Measurements from ENCODE around the gene HS6ST1.

HS6ST1 gene

GRCh38 chr2:128274218-128274617 lies 44.5 kb downstream of the HS6ST1 start:
- no peak overlapping the region for H3K4me3 ChIP-seq (ENCODE audit: low read depth, low read length)
- no peak for TF ChIP-seq CTCF (IDR thresholded peaks at IDR 0.05; ENCODE audit: insufficient read depth, low read depth, low read length, missing control alignments)
- DNase-seq (ENCODE audit: low read depth) = no peak

DNA sequence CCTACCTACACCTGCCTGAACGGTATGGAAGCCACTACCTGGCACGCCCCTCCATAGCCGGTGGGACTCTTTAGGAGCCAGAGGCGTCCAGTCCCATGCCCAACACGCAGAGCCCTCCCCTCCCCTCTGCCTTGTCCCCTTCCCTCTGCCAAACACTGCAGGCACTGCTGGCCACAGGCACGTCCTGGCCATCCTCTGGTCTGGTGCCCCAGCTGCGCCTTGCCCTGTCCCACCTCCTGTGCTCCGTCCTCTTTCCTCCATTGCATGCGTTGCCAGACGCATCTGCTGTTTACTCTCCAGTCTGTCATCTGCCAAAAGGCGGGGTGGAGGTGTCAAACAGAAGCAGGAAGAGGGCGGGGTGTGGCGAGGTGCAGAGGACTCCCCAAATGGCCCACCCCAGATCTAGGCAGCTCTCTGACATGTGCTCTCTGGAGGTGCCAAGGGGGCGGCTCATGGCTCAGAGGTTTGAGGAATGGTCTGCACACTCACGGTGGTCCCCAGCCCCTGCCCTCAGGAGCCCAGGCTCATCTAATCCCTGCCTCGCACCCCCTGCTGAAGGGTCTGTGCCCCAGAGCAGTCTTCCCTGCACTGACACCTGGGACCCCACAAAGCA lies 45.1 kb downstream of the HS6ST1 start:
- TF ChIP-seq CTCF (IDR thresholded peaks at IDR 0.05; ENCODE audit: insufficient read depth, low read depth, low read length, missing control alignments) = no peak
- no peak overlapping the region for H3K4me3 ChIP-seq (ENCODE audit: low read depth, low read length)
- DNase-seq (ENCODE audit: low read depth) = no peak

GRCh38 chr2:128272601-128273468 lies 45.8 kb downstream of the HS6ST1 start:
- DNase-seq (ENCODE audit: low read depth) = no peak
- H3K4me3 ChIP-seq (ENCODE audit: low read depth, low read length) = no peak overlapping the region
- TF ChIP-seq CTCF (IDR thresholded peaks at IDR 0.05; ENCODE audit: insufficient read depth, low read depth, low read length, missing control alignments) = no peak

GRCh38 chr2:128271911-128272600 lies 46.6 kb downstream of the HS6ST1 start:
- TF ChIP-seq CTCF (IDR thresholded peaks at IDR 0.05; ENCODE audit: insufficient read depth, low read depth, low read length, missing control alignments) = no peak
- H3K4me3 ChIP-seq (ENCODE audit: low read depth, low read length) = no peak overlapping the region
- DNase-seq (ENCODE audit: low read depth) = no peak

- TF ChIP-seq CTCF (IDR thresholded peaks at IDR 0.05; ENCODE audit: insufficient read depth, low read depth, low read length, missing control alignments) = no peak
- no peak overlapping the region for H3K4me3 ChIP-seq (ENCODE audit: low read depth, low read length)
- DNase-seq (ENCODE audit: low read depth) = no peak
Measured at GRCh38 chr2:128271597-128271910, 47.1 kb downstream of the HS6ST1 start.

DNA sequence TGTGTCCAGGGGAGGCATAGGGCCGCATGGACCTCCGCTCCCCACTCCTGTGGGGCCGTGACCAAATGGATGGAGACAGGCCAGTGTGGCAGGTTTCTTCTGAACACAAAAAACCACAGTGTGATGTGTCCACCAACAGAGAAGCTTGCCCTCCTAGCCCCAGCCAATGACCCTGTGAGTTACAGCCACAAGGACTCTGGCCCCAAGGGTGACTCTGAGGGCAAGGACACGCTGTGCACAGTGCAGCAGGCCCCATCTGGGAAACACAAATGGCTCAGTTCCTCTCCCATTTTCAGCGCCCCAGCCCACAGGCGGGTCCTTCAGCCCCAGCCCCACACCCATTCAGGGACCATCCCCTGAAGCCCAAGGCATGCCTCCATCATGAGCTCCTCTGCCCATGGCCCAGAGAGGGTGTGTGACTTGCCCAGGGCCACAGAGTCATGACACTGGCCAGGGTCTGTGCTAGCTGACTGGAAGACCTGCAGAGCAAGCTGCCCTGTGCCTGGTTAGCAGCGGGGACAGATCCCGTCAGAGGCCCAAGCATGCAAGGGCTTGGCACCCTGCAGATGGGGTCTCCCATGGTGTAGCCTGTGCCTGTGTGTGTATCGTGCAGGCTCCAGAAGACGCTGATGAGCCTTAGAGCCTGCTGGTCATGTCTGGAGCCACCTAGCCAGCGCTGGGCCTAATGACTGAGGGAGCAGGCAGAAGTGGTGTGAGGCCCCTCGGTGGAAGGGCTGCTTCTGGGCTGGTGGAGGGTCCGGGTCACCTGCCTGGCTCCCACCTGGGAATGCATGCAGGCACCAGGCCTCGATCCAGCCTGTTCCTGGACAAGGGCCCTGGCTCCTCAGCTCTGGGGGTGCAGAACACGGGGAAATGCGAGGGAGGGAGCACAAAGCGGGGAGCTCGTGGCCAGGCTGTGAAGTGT lies 47.7 kb downstream of the HS6ST1 start:
- no peak for TF ChIP-seq CTCF (IDR thresholded peaks at IDR 0.05; ENCODE audit: insufficient read depth, low read depth, low read length, missing control alignments)
- no peak overlapping the region for H3K4me3 ChIP-seq (ENCODE audit: low read depth, low read length)
- no peak for DNase-seq (ENCODE audit: low read depth)
